H54 (cell line): Measurements from ENCODE around the gene UBE2Q1.
"Not testable (repeated sequence)": the region's sequence is repeated elsewhere in the genome, so short reads cannot be mapped to it uniquely, and the experiment has no call there.

ENCODE experiments used
- DNase-seq: peaks from one replicate; pipeline ENCODE4 v3.0.0; 2011; ENCODE audit warnings: low spot score, mixed read lengths; ENCODE audit not compliant: insufficient read length
- FAIRE-seq: peaks from 3 replicates; lab custom pipeline; 2011; peaks lifted over from hg19 to GRCh38; lab: Jason Lieb, UNC
- POLR2A ChIP-seq: IDR thresholded peaks from 2 replicates; pipeline ENCODE4 v1.6.1; 2011; ENCODE audit warnings: low read depth, mild to moderate bottlenecking, low read length

UBE2Q1 gene

GRCh38 chr1:154552036-154552435 is 6.4 kb downstream of the UBE2Q1 start:
- TF ChIP-seq POLR2A, result no peak
- FAIRE-seq (no peak), DNase-seq (no peak)

- FAIRE-seq (no peak), DNase-seq (no peak)
- no peak for TF ChIP-seq POLR2A
These were observed 7.0 kb downstream of the UBE2Q1 start for GRCh38 chr1:154551474-154551873.

DNA sequence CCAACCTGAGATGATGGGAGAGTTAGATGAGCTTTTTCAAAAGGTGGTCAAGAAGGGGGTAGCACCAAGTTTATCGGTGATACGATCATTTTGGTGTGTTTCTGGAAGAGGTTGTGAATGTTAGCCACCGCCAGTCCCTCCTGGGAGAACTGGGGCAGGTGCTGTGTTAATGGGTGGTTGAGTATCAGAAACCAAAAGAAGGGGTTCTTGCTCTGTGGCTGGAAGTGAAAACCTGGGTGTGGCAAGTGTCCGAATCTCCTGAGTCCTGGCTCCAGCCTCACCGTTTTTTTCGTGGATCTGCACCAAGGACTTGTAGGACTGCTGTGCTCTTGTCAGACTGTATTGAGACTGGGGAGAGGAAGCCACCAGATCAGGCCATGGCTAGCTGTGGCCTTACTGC is 7.8 kb downstream of the UBE2Q1 start:
- no peak for DNase-seq
- no peak for FAIRE-seq
- no peak for TF ChIP-seq POLR2A

DNA sequence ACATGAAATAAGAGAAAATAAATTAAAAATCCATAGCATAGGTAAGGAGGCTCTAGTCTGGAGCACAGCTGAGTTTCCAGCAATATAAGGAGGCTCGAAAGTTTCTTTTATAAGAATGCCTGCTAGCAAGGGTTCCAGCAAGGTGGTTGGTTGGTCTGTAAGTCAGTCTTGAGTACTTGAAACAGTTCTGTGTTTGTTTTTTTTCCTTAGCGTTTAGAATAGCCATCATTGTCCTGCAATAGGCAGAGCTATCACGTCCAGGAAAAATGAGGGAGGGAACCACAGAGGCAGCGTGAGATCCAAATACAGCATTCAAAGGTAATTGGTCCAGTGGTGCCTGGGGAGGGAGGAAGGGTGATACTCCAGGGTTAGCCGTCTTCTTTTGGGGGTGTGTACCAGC is 8.4 kb downstream of the UBE2Q1 start:
- FAIRE-seq, result no peak
- TF ChIP-seq POLR2A, result no peak
- DNase-seq, result no peak

GRCh38 chr1:154549202-154549770 is 9.2 kb downstream of the UBE2Q1 start:
- DNase-seq (no peak), FAIRE-seq (no peak)
- no peak for TF ChIP-seq POLR2A

GRCh38 chr1:154548028-154548427 is 10.4 kb downstream of the UBE2Q1 start:
- DNase-seq (no peak), FAIRE-seq (no peak)
- TF ChIP-seq POLR2A, result no peak

- FAIRE-seq (no peak), DNase-seq (no peak)
- no peak for TF ChIP-seq POLR2A
These were observed 11.2 kb downstream of the UBE2Q1 start for GRCh38 chr1:154547105-154547732.

DNA sequence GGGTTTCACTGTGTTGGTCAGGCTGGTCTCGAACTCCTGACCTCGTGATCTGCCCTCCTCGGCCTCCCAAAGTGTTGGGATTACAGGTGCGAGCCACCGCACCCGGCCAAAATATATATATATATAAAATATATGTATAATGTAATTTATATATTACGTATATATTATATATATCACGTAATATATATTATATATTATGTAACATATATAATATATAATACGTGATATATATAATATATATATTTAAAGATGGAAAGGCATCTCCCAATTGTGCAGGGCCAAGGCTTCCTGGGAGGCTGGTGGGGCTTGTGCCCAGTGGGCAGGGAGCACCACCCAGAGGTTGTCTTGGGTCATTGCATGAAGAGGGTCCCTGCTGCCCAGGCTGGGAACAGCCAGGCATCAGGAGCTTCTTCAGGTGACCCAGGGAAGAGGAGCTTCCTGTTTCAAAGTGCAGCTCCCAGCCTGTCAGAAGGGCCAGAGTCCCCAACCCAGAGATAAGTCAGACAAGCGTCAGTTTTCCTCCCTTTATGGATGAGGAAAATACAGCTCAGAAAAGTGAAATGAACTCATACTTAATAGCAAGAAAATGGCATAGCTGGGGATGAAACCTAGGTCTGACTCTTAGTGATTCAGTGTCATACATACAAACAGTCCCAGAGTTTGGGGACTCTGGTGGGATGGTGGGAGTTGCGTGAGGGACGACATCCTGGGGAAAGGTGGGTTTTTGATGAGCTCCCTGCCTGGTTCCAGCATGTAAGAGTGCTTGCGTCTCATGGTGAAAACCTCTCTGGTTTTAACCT is 12.0 kb downstream of the UBE2Q1 start:
- FAIRE-seq (no peak), DNase-seq (peak; percentile 86)
- no peak for TF ChIP-seq POLR2A

DNA sequence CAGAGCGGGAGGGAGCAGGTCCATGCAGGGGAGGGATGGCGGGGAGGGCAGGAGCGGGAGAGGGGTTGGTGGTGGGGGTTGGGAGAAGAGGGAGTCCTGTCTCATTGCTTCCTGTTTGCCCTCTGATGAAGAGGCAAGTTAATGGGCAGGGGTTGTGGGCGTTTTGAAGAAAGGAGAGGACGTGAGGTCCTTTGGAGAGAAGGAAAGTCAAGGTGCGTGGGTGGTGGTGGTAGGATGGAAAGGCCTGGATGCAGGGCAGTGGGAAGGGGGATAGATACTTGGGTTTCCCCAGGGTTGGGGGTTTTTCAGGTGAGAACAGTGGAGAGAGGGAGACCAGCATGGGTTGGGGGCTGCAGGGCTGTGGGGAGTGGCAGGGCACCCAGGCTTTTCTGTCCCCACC is 17.2 kb downstream of the UBE2Q1 start:
- FAIRE-seq, result no peak
- no peak for TF ChIP-seq POLR2A
- DNase-seq, result no peak

- no peak for FAIRE-seq
These were observed 18.7 kb downstream of the UBE2Q1 start for GRCh38 chr1:154539486-154540483.

GRCh38 chr1:154536570-154536969 is 21.9 kb downstream of the UBE2Q1 start:
- no peak for DNase-seq
- no peak for FAIRE-seq
- TF ChIP-seq POLR2A, result no peak

More at GRCh38 chr1:154539486-154540483, 18.7 kb downstream of the UBE2Q1 start:
- no peak for TF ChIP-seq POLR2A
- DNase-seq, result no peak

- no peak for TF ChIP-seq POLR2A
- no peak for DNase-seq
- no peak for FAIRE-seq
These were observed 24.3 kb downstream of the UBE2Q1 start for GRCh38 chr1:154533952-154534844.

GRCh38 chr1:154531950-154532349 is 26.5 kb downstream of the UBE2Q1 start:
- FAIRE-seq, DNase-seq: not testable (repeated sequence)
